Measurements from ENCODE around the gene MOSPD2. TPM values are rescaled to one million over a fixed set of nuclear protein-coding genes. Genes with fewer than 3 reads are reported as not detected.

MOSPD2 gene
- total and polyA plus RNA-seq, 4 donors, result 5.5 to 48.9 (median 15.4) TPM

DNA sequence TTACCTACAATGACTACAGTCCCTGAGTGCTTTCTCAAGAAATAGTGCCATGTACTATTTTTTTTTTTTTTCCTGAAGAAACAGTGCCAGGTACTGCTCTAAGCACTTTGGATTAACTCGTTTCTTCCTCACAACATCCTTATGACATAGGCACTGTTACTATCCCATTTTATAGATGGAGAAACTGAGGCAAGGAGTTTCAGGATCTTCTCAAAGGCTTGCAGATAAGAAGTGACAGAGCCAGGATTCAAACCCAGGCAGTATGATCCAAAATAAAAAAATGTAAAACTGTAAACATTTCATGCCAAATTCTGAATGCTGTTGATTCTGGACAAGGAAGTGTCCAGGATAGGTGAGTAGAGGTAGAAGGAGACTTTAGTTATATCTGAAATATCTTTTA lies 1.5 kb upstream of the MOSPD2 start:
- TF ChIP-seq, protein P1, sequence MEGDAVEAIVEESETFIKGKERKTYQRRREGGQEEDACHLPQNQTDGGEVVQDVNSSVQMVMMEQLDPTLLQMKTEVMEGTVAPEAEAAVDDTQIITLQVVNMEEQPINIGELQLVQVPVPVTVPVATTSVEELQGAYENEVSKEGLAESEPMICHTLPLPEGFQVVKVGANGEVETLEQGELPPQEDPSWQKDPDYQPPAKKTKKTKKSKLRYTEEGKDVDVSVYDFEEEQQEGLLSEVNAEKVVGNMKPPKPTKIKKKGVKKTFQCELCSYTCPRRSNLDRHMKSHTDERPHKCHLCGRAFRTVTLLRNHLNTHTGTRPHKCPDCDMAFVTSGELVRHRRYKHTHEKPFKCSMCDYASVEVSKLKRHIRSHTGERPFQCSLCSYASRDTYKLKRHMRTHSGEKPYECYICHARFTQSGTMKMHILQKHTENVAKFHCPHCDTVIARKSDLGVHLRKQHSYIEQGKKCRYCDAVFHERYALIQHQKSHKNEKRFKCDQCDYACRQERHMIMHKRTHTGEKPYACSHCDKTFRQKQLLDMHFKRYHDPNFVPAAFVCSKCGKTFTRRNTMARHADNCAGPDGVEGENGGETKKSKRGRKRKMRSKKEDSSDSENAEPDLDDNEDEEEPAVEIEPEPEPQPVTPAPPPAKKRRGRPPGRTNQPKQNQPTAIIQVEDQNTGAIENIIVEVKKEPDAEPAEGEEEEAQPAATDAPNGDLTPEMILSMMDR (IDR thresholded peaks at IDR 0.05; ENCODE audit: control extremely low read depth, extremely low read depth), result no peak
- Histone ChIP-seq H3K4me3 (no peak overlapping the region), H3K36me3 (ENCODE audit: control insufficient read depth in 4 of 4, insufficient read depth in 4 of 4, low read length in 4 of 4) (no peaks in the 10 kb centered on the region), H3K4me1 (ENCODE audit: control insufficient read depth in 5 of 5, insufficient read depth in 5 of 5, low read length in 5 of 5) (no peaks in the 10 kb centered on the region), H3K27ac (ENCODE audit: low read depth in 1 of 2, low read length in 1 of 2) (no peak overlapping the region), H3K27me3 (ENCODE audit: control insufficient read depth in 3 of 3, insufficient read depth in 3 of 3, low read length in 2 of 3) (peaks cover 0 to 4% (median 0%) of the 10 kb centered on the region in 3 donors), H3K9ac (ENCODE audit: insufficient read depth in 1 of 2, low read length in 2 of 2) (no peak overlapping the region), H3K9me3 (ENCODE audit: control insufficient read depth in 4 of 4, insufficient read depth in 3 of 4, low read length in 3 of 4) (peaks cover 0 to 2% (median 0%) of the 10 kb centered on the region in 4 donors)
- WGBS, 2 donors, result 69 to 75% methylated on average over 1 of the region's 1 CpG
- DNase-seq, result no peak
- ATAC-seq (ENCODE audit: insufficient read depth, low FRiP score), result no peak

GRCh38 chrX:14872355-14872754 lies 866 bp upstream of the MOSPD2 start:
- peaks cover 0 to 4% (median 0%) of the 10 kb centered on the region in 3 donors for H3K27me3 ChIP-seq (ENCODE audit: control insufficient read depth in 3 of 3, insufficient read depth in 3 of 3, low read length in 2 of 3)
- 19 to 43% methylated on average over 7 of the region's 7 CpGs for WGBS, 2 donors

GRCh38 chrX:14873676-14874049 lies 442 bp downstream of the MOSPD2 start:
- TF ChIP-seq, protein P1 (IDR thresholded peaks at IDR 0.05; ENCODE audit: control extremely low read depth, extremely low read depth), result no peak
- peak in 1 of 3 donors; percentile 6 for DNase-seq
- peak overlapping the region; percentile 63 to 75 for H3K9ac ChIP-seq (ENCODE audit: insufficient read depth in 1 of 2, low read length in 2 of 2)
- no peaks in the 10 kb centered on the region for H3K36me3 ChIP-seq (ENCODE audit: control insufficient read depth in 4 of 4, insufficient read depth in 4 of 4, low read length in 4 of 4)
- peak overlapping the region; percentile 80 for H3K4me3 ChIP-seq
- H3K4me1 ChIP-seq (ENCODE audit: control insufficient read depth in 5 of 5, insufficient read depth in 5 of 5, low read length in 5 of 5), result no peaks in the 10 kb centered on the region
- H3K9me3 ChIP-seq (ENCODE audit: control insufficient read depth in 4 of 4, insufficient read depth in 3 of 4, low read length in 3 of 4), result no peaks in the 10 kb centered on the region
- WGBS, 2 donors, result 1 to 33% methylated on average over 8 of the region's 8 CpGs
- peak overlapping the region; percentile 86 to 88 for H3K27ac ChIP-seq (ENCODE audit: low read depth in 1 of 2, low read length in 1 of 2)
- no peak for ATAC-seq (ENCODE audit: insufficient read depth, low FRiP score)
- peaks cover 0 to 4% (median 0%) of the 10 kb centered on the region in 3 donors for H3K27me3 ChIP-seq (ENCODE audit: control insufficient read depth in 3 of 3, insufficient read depth in 3 of 3, low read length in 2 of 3)

More at GRCh38 chrX:14872355-14872754, 866 bp upstream of the MOSPD2 start:
- no peaks in the 10 kb centered on the region for H3K36me3 ChIP-seq (ENCODE audit: control insufficient read depth in 4 of 4, insufficient read depth in 4 of 4, low read length in 4 of 4)
- H3K9me3 ChIP-seq (ENCODE audit: control insufficient read depth in 4 of 4, insufficient read depth in 3 of 4, low read length in 3 of 4), result no peaks in the 10 kb centered on the region
- ATAC-seq (ENCODE audit: insufficient read depth, low FRiP score) (no peak), DNase-seq (peak in 2 of 3 donors; percentile 10 to 12)
- H3K4me1 ChIP-seq (ENCODE audit: control insufficient read depth in 5 of 5, insufficient read depth in 5 of 5, low read length in 5 of 5), result no peaks in the 10 kb centered on the region
- H3K4me3 ChIP-seq, result no peak overlapping the region
- H3K9ac ChIP-seq (ENCODE audit: insufficient read depth in 1 of 2, low read length in 2 of 2), result peak overlapping the region in 1 of 2 donors; percentile 55
- TF ChIP-seq, protein P1 (IDR thresholded peaks at IDR 0.05; ENCODE audit: control extremely low read depth, extremely low read depth), result no peak
- no peak overlapping the region for H3K27ac ChIP-seq (ENCODE audit: low read depth in 1 of 2, low read length in 1 of 2)

DNA sequence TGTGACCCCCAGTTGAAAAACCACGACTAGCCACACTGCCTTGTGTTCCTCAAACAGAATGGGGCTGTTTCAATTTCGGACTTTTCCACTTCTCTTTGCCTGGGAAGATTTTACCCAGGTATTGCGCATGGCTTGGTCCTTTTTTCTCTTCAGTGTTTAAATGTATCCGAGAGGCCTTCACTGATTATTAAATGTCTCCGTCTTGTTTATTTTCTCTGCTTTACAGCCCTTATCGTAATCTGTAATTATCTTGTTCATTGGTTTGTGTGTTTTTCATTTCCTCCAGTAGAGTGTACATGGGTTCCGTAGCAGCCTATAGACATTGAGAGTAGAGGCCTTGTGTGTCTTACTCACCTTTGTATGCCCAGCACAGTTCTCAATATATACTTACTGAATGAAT lies 2.4 kb downstream of the MOSPD2 start:
- DNase-seq (no peak), ATAC-seq (ENCODE audit: insufficient read depth, low FRiP score) (no peak)
- Histone ChIP-seq H3K4me3 (no peak overlapping the region), H3K36me3 (ENCODE audit: control insufficient read depth in 4 of 4, insufficient read depth in 4 of 4, low read length in 4 of 4) (no peaks in the 10 kb centered on the region), H3K9me3 (ENCODE audit: control insufficient read depth in 4 of 4, insufficient read depth in 3 of 4, low read length in 3 of 4) (no peaks in the 10 kb centered on the region), H3K9ac (ENCODE audit: insufficient read depth in 1 of 2, low read length in 2 of 2) (no peak overlapping the region), H3K27ac (ENCODE audit: low read depth in 1 of 2, low read length in 1 of 2) (no peak overlapping the region), H3K27me3 (ENCODE audit: control insufficient read depth in 3 of 3, insufficient read depth in 3 of 3, low read length in 2 of 3) (peaks cover 0 to 4% (median 0%) of the 10 kb centered on the region in 3 donors), H3K4me1 (ENCODE audit: control insufficient read depth in 5 of 5, insufficient read depth in 5 of 5, low read length in 5 of 5) (no peaks in the 10 kb centered on the region)
- TF ChIP-seq, protein P1 (IDR thresholded peaks at IDR 0.05; ENCODE audit: control extremely low read depth, extremely low read depth), result no peak
- WGBS, 2 donors, result 65 to 74% methylated on average over 7 of the region's 7 CpGs

All from lung (tissue), 12 donors.